Right lobe of liver (tissue), 4 donors: Measurements from ENCODE around the gene CDC25B.

Experiments used
- POLR2A ChIP-seq: fragments of 450-650 bp; IDR thresholded peaks from one replicate; pipeline ENCODE4 v1.6.1; 2017; ENCODE audit warnings: antibody characterized with exemption, mild to moderate bottlenecking
- TF ChIP-seq, protein P1 (sequence below), 4 donors: fragments of 200-600 bp in 3 of 4; fragments of 450-650 bp in 1 of 4; IDR thresholded peaks; one replicate each; pipeline versions ENCODE4 v1.5.1 to v1.8.0; 2016 to 2022; ENCODE audit warnings: antibody characterized with exemption in 4 of 4, mild to moderate bottlenecking in 2 of 4
- donor health status: DM: no; HTN: no; CAD: no.
- donor health status: DM: no; HTN: no; CAD: no.
- donor health status: DM: no; HTN: yes; CAD: no.

DNA sequence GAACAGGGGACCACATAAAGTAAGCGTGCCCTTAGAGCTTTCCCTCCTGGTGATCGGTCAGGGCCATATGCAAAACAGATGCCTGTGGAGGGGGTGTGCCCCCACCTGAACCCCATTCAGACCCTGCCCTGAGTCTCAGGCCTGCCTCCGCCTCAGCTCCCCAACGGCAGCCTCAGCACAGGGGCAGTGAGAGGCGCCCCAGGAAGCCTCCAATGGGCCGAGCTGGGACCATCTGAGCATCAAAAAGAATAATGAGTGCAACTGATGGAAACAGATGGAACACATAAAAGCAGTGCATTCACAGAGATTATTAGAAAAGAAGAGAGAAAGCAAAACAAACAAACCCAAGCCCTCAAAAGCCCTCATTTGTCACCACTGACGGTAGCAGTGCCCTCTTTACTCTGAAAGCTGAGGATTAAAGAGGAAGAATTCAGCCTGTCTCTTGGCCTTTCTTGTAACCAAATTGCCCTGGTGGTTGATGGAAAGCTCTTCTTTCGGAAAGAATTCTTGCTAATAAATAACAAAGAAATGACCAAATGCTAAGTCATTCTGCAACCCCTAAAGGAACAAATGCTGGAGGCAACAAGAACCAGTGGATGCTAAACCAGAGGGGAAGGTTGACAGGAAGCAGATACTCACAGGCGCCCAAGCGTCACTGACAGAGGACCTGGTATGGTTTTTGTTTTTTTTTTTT lies 35.3 kb upstream of the CDC25B start:
- TF ChIP-seq POLR2A: no peak
- TF ChIP-seq, protein P1, sequence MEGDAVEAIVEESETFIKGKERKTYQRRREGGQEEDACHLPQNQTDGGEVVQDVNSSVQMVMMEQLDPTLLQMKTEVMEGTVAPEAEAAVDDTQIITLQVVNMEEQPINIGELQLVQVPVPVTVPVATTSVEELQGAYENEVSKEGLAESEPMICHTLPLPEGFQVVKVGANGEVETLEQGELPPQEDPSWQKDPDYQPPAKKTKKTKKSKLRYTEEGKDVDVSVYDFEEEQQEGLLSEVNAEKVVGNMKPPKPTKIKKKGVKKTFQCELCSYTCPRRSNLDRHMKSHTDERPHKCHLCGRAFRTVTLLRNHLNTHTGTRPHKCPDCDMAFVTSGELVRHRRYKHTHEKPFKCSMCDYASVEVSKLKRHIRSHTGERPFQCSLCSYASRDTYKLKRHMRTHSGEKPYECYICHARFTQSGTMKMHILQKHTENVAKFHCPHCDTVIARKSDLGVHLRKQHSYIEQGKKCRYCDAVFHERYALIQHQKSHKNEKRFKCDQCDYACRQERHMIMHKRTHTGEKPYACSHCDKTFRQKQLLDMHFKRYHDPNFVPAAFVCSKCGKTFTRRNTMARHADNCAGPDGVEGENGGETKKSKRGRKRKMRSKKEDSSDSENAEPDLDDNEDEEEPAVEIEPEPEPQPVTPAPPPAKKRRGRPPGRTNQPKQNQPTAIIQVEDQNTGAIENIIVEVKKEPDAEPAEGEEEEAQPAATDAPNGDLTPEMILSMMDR (IDR thresholded peaks at IDR 0.05): no peak
